Measurements from ENCODE around the gene LSM2.
"Not testable (repeated sequence)": the region's sequence is repeated elsewhere in the genome, so short reads cannot be mapped to it uniquely, and the experiment has no call there.

LSM2 gene

DNA sequence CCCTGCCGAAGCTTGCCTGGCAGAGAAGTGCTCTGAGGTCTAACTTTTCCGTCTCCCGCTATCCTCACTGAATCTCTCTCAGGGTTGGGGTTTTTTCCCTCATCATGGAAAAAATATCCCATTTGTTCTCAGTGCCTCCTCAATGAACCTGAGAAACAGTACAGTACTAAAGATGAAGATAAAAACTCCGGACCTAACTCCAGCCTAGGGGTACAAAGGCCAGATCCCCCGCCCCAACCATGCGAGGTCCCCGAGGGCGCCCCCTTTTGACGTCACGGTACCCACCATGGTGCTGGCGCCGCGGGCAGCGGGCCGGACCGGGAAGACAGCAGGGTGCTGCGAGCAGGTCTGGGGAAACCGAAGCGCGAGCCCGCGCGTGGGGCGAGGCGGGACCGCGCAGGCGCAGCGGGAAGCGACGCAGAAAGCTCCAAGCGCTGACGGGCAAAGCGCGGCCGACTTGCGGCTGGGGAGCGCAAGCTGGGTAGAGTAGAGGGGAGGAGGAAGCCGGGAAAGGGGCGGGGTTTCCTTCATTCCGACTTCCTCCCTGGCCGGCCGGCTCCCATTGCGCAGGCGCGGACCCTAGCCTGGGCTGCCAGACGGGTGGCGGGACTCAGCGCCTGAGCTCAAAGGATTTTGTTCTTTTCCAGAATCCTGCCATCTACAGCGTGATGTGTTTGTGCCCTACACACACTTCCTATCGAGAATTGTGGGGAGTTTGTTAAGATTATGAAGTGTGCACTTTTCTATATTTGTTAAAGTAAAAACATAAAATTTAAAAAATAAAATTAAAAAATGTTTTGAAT is at the start of gene LSM2:
TSS of gene LSM2 (minus strand) at position 497 of the 803 bp plus-strand sequence. CDS start at position 288, 209 bp downstream.
- DNase-seq = peak; percentile 99
- in situ Hi-C loops (cut with MboI; ENCODE audit: low pct_unique_long_range_greater_than_20kb, low sequenced_read_pairs) = no loop called here

DNA sequence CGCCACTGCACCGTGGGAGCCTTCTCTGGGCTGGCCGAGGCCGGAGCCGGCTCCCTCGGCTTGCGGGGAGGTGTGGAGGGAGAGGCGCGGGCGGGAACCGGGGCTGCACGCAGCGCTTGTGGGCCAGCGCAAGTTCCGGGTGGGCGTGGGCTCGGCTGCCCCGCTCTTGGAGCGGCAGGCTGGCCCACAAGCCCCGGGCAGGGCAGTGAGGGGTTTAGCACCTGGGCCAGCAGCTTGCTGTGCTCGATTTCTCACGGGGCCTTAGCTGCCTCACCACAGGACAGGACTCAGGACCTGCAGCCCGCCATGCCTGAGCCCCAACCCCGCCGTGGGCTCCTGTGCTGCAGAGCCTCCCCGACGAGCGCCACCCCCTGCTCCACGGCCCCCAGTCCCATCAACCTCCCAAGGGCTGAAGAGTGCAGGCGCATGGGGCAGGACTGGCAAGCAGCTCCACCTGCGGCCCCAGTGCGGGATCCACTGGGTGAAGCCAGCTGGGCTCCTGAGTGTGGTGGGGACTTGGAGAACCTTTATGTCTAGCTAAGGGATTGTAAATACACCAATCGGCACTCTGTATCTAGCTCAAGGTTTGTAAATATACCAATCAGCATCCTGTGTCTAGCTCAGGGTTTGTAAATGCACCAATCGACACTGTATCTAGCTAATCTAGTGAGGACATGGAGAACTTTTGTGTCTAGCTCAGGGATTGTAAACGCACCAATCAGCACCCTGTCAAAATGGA is 45.4 kb upstream of the LSM2 start:
- DNase-seq; in situ Hi-C loops (cut with MboI; ENCODE audit: low pct_unique_long_range_greater_than_20kb, low sequenced_read_pairs): not testable (repeated sequence)

DNA sequence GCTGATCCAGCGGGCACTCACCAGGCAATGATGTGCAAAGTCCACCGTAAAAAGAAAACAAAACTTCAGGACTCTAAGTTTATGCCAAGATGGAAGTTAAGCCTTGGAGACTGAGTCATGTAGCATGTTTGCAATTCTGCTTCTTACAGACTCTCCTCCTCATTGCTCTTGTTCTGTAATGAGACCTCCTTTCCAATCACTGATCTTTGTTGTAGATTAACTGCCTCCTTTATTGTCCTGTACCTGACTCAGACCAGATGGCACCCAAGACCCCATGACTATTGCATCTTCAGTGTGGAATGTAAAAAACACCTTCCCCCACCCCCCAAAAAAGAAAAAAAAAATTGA is 44.7 kb upstream of the LSM2 start:
- in situ Hi-C loops (cut with MboI; ENCODE audit: low pct_unique_long_range_greater_than_20kb, low sequenced_read_pairs) = no loop called here
- no peak for DNase-seq

GRCh38 chr6:31850765-31851484 is 44.2 kb upstream of the LSM2 start:
- in situ Hi-C loops (cut with MboI; ENCODE audit: low pct_unique_long_range_greater_than_20kb, low sequenced_read_pairs) = no loop called here
- DNase-seq = no peak

GRCh38 chr6:31847276-31847978 is 40.7 kb upstream of the LSM2 start:
- DNase-seq = no peak
- in situ Hi-C loops (cut with MboI; ENCODE audit: low pct_unique_long_range_greater_than_20kb, low sequenced_read_pairs) = no loop called here

- in situ Hi-C loops (cut with MboI; ENCODE audit: low pct_unique_long_range_greater_than_20kb, low sequenced_read_pairs) = no loop called here
- DNase-seq = no peak
These were observed 37.7 kb upstream of the LSM2 start for GRCh38 chr6:31844507-31844906.

DNA sequence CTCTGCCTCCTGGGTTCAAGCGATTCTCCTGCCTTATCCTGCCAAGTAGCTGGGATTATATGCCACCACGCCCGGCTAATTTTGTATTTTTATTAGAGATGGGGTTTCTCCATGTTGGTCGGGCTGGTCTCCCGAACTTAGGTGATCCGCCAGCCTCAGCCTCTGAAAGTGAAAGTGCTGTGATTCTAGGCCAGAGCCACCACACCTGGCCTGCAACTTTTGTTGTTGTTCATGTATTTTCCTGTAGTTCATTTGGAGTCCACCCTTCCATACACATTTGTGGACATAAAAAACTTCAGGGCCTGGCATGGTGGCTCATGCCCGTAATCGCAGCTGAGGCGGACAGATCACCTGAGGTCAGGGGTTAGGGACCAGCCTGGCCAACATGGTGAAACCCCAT is 35.3 kb upstream of the LSM2 start:
- no peak for DNase-seq
- in situ Hi-C loops (cut with MboI; ENCODE audit: low pct_unique_long_range_greater_than_20kb, low sequenced_read_pairs) = no loop called here

GRCh38 chr6:31839779-31840126 is 33.0 kb upstream of the LSM2 start:
- DNase-seq; in situ Hi-C loops (cut with MboI; ENCODE audit: low pct_unique_long_range_greater_than_20kb, low sequenced_read_pairs): not testable (repeated sequence)

DNA sequence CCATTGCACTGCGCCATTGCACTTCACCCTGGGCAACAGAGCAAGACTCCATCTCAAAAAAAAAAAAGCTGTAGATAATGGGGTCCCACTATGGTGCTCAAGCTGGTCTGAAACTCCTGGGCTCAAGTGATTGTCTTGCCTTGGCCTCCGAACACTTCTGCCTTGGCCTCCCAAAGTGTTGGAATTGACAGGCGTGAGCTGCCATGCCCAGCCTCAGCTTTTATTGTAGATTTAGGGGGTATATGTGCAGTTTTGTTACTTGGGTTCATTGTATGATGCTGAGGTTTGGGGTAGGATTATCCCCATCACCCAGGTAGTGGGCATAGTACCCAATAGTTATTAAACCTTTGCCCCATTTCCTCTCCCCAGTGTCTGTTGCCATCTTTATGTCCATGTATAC is 32.2 kb upstream of the LSM2 start:
- in situ Hi-C loops (cut with MboI; ENCODE audit: low pct_unique_long_range_greater_than_20kb, low sequenced_read_pairs) = no loop called here
- DNase-seq = no peak

DNA sequence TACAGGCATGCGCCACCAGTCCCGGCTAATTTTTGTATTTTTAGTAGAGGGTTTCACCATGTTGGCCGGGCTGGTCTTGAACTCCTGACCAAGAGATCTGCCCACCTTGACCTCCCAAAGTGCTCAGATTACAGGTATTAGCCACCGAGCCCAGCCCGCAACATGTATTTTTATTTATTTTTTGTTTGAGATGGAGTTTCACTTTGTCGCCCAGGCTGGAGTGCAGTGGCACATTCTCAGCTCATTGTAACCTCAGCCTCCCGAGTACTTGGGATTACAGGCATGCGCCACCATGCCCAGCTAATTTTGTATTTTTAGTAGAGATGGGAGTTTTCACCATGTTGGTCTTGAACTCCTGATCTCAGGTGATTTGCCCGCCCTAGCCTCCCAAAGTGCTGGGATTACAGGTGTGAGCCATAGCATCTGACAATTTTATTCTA is 31.4 kb upstream of the LSM2 start:
- in situ Hi-C loops (cut with MboI; ENCODE audit: low pct_unique_long_range_greater_than_20kb, low sequenced_read_pairs); DNase-seq: not testable (repeated sequence)

GRCh38 chr6:31837369-31838113 is 30.8 kb upstream of the LSM2 start:
- in situ Hi-C loops (cut with MboI; ENCODE audit: low pct_unique_long_range_greater_than_20kb, low sequenced_read_pairs) = no loop called here
- no peak for DNase-seq

- no peak for DNase-seq
- in situ Hi-C loops (cut with MboI; ENCODE audit: low pct_unique_long_range_greater_than_20kb, low sequenced_read_pairs) = no loop called here
These were observed 30.0 kb upstream of the LSM2 start for GRCh38 chr6:31836474-31837368.

DNA sequence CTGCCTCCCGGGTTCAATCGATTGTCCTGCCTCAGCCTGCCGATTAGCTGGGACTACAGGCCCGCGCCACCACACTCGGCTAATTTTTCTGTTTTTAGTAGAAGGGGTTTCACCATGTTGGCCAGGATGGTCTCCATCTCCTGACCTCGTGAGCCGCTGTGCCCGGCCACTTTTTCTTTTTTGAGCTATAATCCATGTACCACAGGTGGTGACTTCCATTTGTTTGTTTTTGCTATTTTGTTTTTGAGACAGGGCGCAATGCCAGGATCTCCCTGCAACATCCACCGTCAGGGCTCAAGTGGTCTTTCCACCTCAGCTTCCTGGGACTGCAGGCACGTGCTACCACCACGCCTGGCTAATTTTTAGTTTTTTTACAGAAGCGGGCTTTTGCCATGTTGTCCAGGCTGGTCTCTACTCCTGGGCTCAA is 29.3 kb upstream of the LSM2 start:
- in situ Hi-C loops (cut with MboI; ENCODE audit: low pct_unique_long_range_greater_than_20kb, low sequenced_read_pairs) = no loop called here
- DNase-seq = no peak

DNA sequence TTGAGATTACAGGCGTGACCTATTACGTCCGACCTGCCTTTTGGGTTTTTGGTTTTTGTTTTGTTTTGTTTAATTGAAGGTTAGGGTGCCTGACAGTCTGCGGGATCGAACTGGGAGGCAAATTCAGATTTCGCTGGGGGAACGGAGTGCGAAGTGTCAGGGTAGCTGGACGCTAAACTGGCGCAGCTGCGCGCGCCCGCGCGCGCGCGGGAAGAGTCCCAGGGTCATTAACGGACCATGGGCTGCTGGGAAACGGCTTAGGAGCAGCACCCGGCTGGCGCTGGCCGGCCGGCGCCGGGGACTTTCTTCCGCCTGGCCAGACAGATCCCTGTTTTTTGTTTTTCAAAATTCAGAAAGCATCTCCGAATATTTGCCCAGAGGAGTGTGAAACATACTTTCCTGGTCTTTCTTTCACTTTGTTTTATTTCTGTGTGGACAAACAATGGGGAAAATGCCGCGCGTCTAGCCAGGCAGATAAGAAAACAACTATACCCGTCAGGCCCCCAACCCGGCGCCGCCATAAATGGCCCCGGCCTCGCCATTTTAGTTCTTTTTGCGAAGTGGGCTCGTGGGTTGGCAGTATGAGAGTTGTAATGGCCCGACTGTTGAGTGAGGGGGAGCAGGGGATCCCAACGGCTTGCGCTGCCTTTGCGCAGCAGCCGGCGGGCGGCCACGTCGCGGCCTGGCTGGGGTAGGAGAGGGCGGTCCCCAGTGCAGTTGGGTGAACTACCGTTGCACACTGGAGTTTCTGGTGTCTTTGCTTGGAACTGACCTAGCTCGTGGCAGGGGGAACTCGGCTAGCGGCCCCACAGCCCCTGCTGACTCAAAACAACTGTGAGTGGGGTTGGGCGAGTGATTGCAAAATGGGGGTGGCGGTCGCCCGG is 27.8 kb upstream of the LSM2 start:
- in situ Hi-C loops (cut with MboI; ENCODE audit: low pct_unique_long_range_greater_than_20kb, low sequenced_read_pairs) = no loop called here
- DNase-seq = peak; percentile 90

GRCh38 chr6:31831350-31832215 is 24.8 kb upstream of the LSM2 start:
- in situ Hi-C loops (cut with MboI; ENCODE audit: low pct_unique_long_range_greater_than_20kb, low sequenced_read_pairs) = no loop called here
- no peak for DNase-seq

DNA sequence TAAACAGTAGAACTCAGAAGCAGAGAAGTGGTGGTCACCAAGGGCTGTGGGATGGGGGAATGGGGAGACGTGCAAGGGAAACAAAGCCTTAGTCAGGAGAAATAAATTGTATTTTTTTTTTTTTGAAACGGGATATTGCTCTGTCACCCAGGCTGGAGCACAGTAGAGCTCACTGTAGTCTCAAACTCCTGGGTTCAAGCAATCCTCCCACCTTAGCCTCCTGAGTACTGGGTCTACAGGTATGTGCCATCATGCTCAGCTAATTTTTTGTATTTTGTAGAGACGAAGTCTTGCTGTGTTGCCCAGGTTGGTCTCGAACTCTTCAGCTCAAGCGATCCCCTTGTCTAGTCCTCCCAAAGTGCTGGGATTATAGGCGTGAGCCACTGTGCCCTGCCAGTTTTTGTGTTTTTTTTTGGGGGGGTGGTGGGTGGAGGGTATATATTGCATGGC is 24.1 kb upstream of the LSM2 start:
- in situ Hi-C loops (cut with MboI; ENCODE audit: low pct_unique_long_range_greater_than_20kb, low sequenced_read_pairs) = no loop called here
- no peak for DNase-seq
